Psoas muscle (tissue), 8 donors: ENCODE results near the gene PGAP2. TPM values are rescaled to one million over a fixed set of nuclear protein-coding genes. Genes with fewer than 3 reads are reported as not detected.

ENCODE experiments used
- ATAC-seq, 4 donors: fragments of 200-7000 bp; cut with Tn5 transposase; one replicate each; pipeline ENCODE4 v1.9.1; 2020; ENCODE audit warnings: moderate library complexity in 3 of 4, mild to moderate bottlenecking in 2 of 4
- DNase-seq, 2 donors: peaks; one replicate each; pipeline ENCODE4 v3.0.0-alpha.2; 2020
- H3K27ac ChIP-seq: fragments of 200-600 bp; one replicate; pipeline ENCODE4 v1.8.0; 2022
- H3K27me3 ChIP-seq, 3 donors: fragments of 200-600 bp in 1 of 3; one replicate each; pipeline versions ENCODE4 v1.6.1 to v1.8.0; 2013 to 2022; ENCODE audit warnings: low read length in 2 of 3, mild to moderate bottlenecking in 2 of 3, moderate library complexity in 1 of 3; ENCODE audit not compliant: insufficient read depth in 3 of 3
- H3K36me3 ChIP-seq, 2 donors: fragments of 200-600 bp in 1 of 2; one replicate each; pipeline versions ENCODE4 v1.6.1 to v1.8.0; 2013 to 2022; ENCODE audit warnings: low read depth in 1 of 2, mild to moderate bottlenecking in 1 of 2, moderate library complexity in 1 of 2; ENCODE audit not compliant: insufficient read depth in 1 of 2
- H3K4me1 ChIP-seq: fragments of 200-600 bp; one replicate; pipeline ENCODE4 v1.8.0; 2022
- H3K4me3 ChIP-seq: fragments of 200-600 bp; one replicate; pipeline ENCODE4 v1.8.0; 2022; ENCODE audit warnings: mild to moderate bottlenecking
- H3K9me3 ChIP-seq: fragments of 200-600 bp; one replicate; pipeline ENCODE4 v1.8.0; 2022
- CTCF ChIP-seq: fragments of 200-600 bp; IDR thresholded peaks from one replicate; pipeline ENCODE4 v1.8.0; 2022; ENCODE audit warnings: antibody characterized with exemption
- WGBS, 3 donors: extraction: QIAGEN DNeasy Blood & Tissue Kit; methylation state at CpG; one replicate each; pipeline versions ENCODE4 v1.1.6 to v1.1.7; 2013; 5-methylcytosine and 5-hydroxymethylcytosine counted together
- intact Hi-C, 2 donors: fragments of 100-400 bp; cut with DNase I; formaldehyde crosslinking; loops; one replicate each; pipeline versions ENCODE4 v1.11.0 to v1.14.2; 2022
- polyA plus RNA-seq, 3 donors: library from polyadenylated mRNA; stranded (reverse); fragments of 200-250 nt; gene quantifications; one replicate each; pipeline ENCODE4 v1.2.3, GENCODE V29; 2013
- total RNA-seq, 4 donors: library from RNA; stranded (reverse); fragmentation: NEBNext Ultra II Directional in 2 of 4; extraction: Animal tissue kit (Norgen Biotek cat#: 25700) in 2 of 4; gene quantifications; one replicate each; pipeline versions ENCODE4 v1.2.1 to v1.2.4, GENCODE V29; 2021 to 2023
- donor health status: healthy with polysubstance abuse.
- donor health status: DM: no; HTN: no; CAD: no; lungs with moderate emphysema.
- donor health status: Bipolar disorder and iron deficiency.
- donor health status: healthy.
- donor health status: DM: yes; HTN: yes; CAD: no.
- donor health status: DM: no; HTN: no; CAD: no.
- donor health status: DM: no; HTN: no; CAD: no.
- donor health status: DM: yes; HTN: yes; CAD: no.

PGAP2 gene
- total and polyA plus RNA-seq, 7 donors: 4.5 to 14.5 (median 6.0) TPM

- no peak overlapping the region for H3K4me3 ChIP-seq
- no peaks in the 10 kb centered on the region for H3K36me3 ChIP-seq
- TF ChIP-seq CTCF: no peak
- no peaks in the 10 kb centered on the region for H3K27me3 ChIP-seq
- H3K27ac ChIP-seq: peak overlapping the region; percentile 43
- intact Hi-C loops: no loop called here
- H3K9me3 ChIP-seq: no peaks in the 10 kb centered on the region
- DNase-seq (no peak), ATAC-seq (peak in 1 of 4 donors; percentile 21)
- WGBS, 3 donors: 61 to 94% (median 66%) methylated on average over 2 of the region's 2 CpGs
- peaks cover 45% of the 10 kb centered on the region for H3K4me1 ChIP-seq
Measured at GRCh38 chr11:3873712-3874349, 65.5 kb downstream of the PGAP2 start.

Other genes with a start within 250 kb of the PGAP2 start
- 1 to 10 TPM; 1.4 to 4.4 (median 2.8) TPM for gene ART5, start 166.6 kb upstream of the PGAP2 start, total RNA-seq
- gene ART5, start 166.6 kb upstream of the PGAP2 start, polyA plus RNA-seq: 1 to 10 TPM in 1 of 3 donors, under 1 TPM in 2; 0.65 to 2.4 (median 0.99) TPM
- 10 to 100 TPM; 14.5 to 33.0 (median 24.9) TPM for gene ART1, start 163.4 kb upstream of the PGAP2 start, total RNA-seq
- gene ART1, start 163.4 kb upstream of the PGAP2 start, polyA plus RNA-seq: 1 to 10 TPM in 1 of 3 donors, under 1 TPM in 2; 0.26 to 2.9 (median 0.62) TPM
- 1 to 10 TPM in 1 of 4 donors, under 1 TPM in 3; 0.36 to 1.4 (median 0.63) TPM for gene CHRNA10, start 137.2 kb upstream of the PGAP2 start, total RNA-seq
- under 1 TPM; 0.13 to 0.65 (median 0.40) TPM for gene CHRNA10, start 137.2 kb upstream of the PGAP2 start, polyA plus RNA-seq
- gene NUP98, start 11.0 kb upstream of the PGAP2 start, total RNA-seq: 10 to 100 TPM; 45.3 to 85.1 (median 72.3) TPM
- 10 to 100 TPM; 25.9 to 59.3 (median 37.0) TPM for gene NUP98, start 11.0 kb upstream of the PGAP2 start, polyA plus RNA-seq
- gene RHOG, start 32.4 kb downstream of the PGAP2 start, total RNA-seq: 10 to 100 TPM; 22.4 to 40.9 (median 37.6) TPM
- gene RHOG, start 32.4 kb downstream of the PGAP2 start, polyA plus RNA-seq: 10 to 100 TPM; 44.5 to 80.1 (median 51.3) TPM
- 100 to 1,000 TPM in 3 of 4 donors, 10 to 100 TPM in 1; 97.5 to 147 (median 112) TPM for gene STIM1, start 47.1 kb downstream of the PGAP2 start, total RNA-seq
- 100 to 1,000 TPM in 1 of 3 donors, 10 to 100 TPM in 2; 52.1 to 133 (median 66.4) TPM for gene STIM1, start 47.1 kb downstream of the PGAP2 start, polyA plus RNA-seq